ENCODE measurements around the gene SPG11. TPM values are rescaled to one million over a fixed set of nuclear protein-coding genes. Genes with fewer than 3 reads are reported as not detected.

The SPG11 gene
- total and polyA plus RNA-seq, 2 of the 13 experiments (the other 11 are each of a cell fraction or from before 2014, with no cell fraction given) = 31.5 to 40.7 TPM

- TF ChIP-seq NFAT5 (CRISPR knock-in tag; IDR thresholded peaks at IDR 0.05) (0 out of 2 replicates have a peak, but pooled peaks have one; percentile 65), SRSF4 (IDR thresholded peaks at IDR 0.05; ENCODE audit: low read depth, low read length, poor library complexity, severe bottlenecking) (no peak), CTCF (CRISPR knock-in tag; IDR thresholded peaks at IDR 0.05) (no peak), RARA (CRISPR knock-in tag; IDR thresholded peaks at IDR 0.05) (no peak; the same call in 1 of the 2 replicates), HOXD1 (CRISPR knock-in tag; IDR thresholded peaks at IDR 0.05) (0 out of 2 replicates have a peak, but pooled peaks have one; percentile 44), LBX2 (CRISPR knock-in tag; IDR thresholded peaks at IDR 0.05; ENCODE audit: borderline replicate concordance) (peak; percentile 52; the same call in 1 of the 2 replicates), MZF1 (CRISPR knock-in tag; IDR thresholded peaks at IDR 0.05; ENCODE audit: borderline replicate concordance) (no peak), ZNF577 (CRISPR knock-in tag; IDR thresholded peaks at IDR 0.05; ENCODE audit: borderline replicate concordance, low read depth) (0 out of 2 replicates have a peak, but pooled peaks have one; percentile 68), ZC3H13 (CRISPR knock-in tag; IDR thresholded peaks at IDR 0.05) (no peak; the same call in 1 of the 2 replicates), SMAD9 (CRISPR knock-in tag; IDR thresholded peaks at IDR 0.05) (no peak), CHCHD3 (CRISPR knock-in tag; IDR thresholded peaks at IDR 0.05) (no peak), HNF1B (CRISPR knock-in tag; IDR thresholded peaks at IDR 0.05) (no peak)
Observed at GRCh38 chr15:44536962-44537734, 126.3 kb downstream of the SPG11 start, which contains the start of gene EIF3J (continued).
